H1 (cell line): ENCODE data around the gene PRDM2. TPM values are rescaled to one million over a fixed set of nuclear protein-coding genes. Genes with fewer than 3 reads are reported as not detected.
A peak's percentile ranks its signal among the peaks of the same experiment; 100 is the strongest.

Source experiments
- CTCF ChIA-PET: fragments of 300-600 bp; sonication (Branson Sonifier 250); formaldehyde crosslinking; loops from one replicate; lab custom pipeline; 2021; ENCODE audit not compliant: partially characterized antibody; lab: Charles Lee
- POLR2A ChIA-PET: fragments of 300-600 bp; sonication (Branson Sonifier 250); formaldehyde crosslinking; loops from one replicate; lab custom pipeline; 2021; ENCODE audit warnings: inconsistent platforms; ENCODE audit not compliant: partially characterized antibody; lab: Charles Lee
- DNase-seq, 2 experiments: peaks; one replicate each; pipeline versions ENCODE4 v3.0.0 to v3.0.0-alpha.2; 2010 to 2022; ENCODE audit warnings: low spot score in 2 of 2, low read depth in 1 of 2, mixed read lengths in 1 of 2
- FAIRE-seq: peaks from 2 replicates; lab custom pipeline; 2011; peaks lifted over from hg19 to GRCh38; lab: Jason Lieb, UNC
- H2AFZ ChIP-seq: 2 replicates; pipeline ENCODE4 v1.8.1; 2012; ENCODE audit warnings: low read length, inconsistent platforms
- H2AK5ac ChIP-seq: 2 replicates; pipeline ENCODE4 v1.6.1; 2013; ENCODE audit warnings: low read depth, low read length
- H2BK120ac ChIP-seq: replicated peaks from 2 replicates; pipeline ENCODE3; 2013; ENCODE audit warnings: low read depth, low read length, inconsistent platforms
- H2BK12ac ChIP-seq: 2 replicates; pipeline ENCODE4 v1.6.1; 2013; ENCODE audit warnings: low read depth, low read length
- H2BK15ac ChIP-seq: 2 replicates; pipeline ENCODE4 v1.6.1; 2013; ENCODE audit warnings: low read length
- H2BK20ac ChIP-seq: 2 replicates; pipeline ENCODE4 v1.6.1; 2013; ENCODE audit warnings: low read length
- H2BK5ac ChIP-seq: 2 replicates; pipeline ENCODE4 v1.6.1; 2013; ENCODE audit warnings: low read depth, low read length
- H3K14ac ChIP-seq: 2 replicates; pipeline ENCODE4 v1.6.1; 2013; ENCODE audit warnings: inconsistent platforms; ENCODE audit not compliant: insufficient read length
- H3K18ac ChIP-seq: 2 replicates; pipeline ENCODE4 v1.6.1; 2013; ENCODE audit warnings: low read length; ENCODE audit errors: extremely low read depth
- H3K23ac ChIP-seq: 2 replicates; pipeline ENCODE4 v1.6.1; 2013; ENCODE audit warnings: inconsistent platforms; ENCODE audit not compliant: insufficient read length
- H3K23me2 ChIP-seq: 2 replicates; pipeline ENCODE4 v1.6.1; 2013; ENCODE audit warnings: low read depth, low read length
- H3K27ac ChIP-seq: 2 replicates; pipeline ENCODE4 v1.6.1; 2011; ENCODE audit warnings: low read depth, low read length, inconsistent platforms
- H3K27me3 ChIP-seq, 4 experiments: replicated peaks in 1 of 4; 1 replicate in 1 of 4; 2 replicates in 3 of 4; pipeline versions ENCODE4 v1.6.1 to v1.8.1; 2011 to 2013; ENCODE audit warnings: low read length in 3 of 4, mild to moderate bottlenecking in 3 of 4, inconsistent platforms in 2 of 4, mixed read lengths in 2 of 4, moderate library complexity in 1 of 4; ENCODE audit not compliant: control insufficient read depth in 3 of 4, insufficient read depth in 3 of 4; ENCODE audit errors: extremely low read depth in 1 of 4
- H3K36me3 ChIP-seq, 4 experiments: 2 replicates each; pipeline versions ENCODE4 v1.6.1 to v1.8.1; 2011 to 2013; ENCODE audit warnings: mild to moderate bottlenecking in 4 of 4, low read length in 3 of 4, moderate library complexity in 2 of 4, control low read depth in 1 of 4, inconsistent platforms in 1 of 4; ENCODE audit not compliant: insufficient read depth in 4 of 4, control insufficient read depth in 2 of 4
- H3K4ac ChIP-seq: replicated peaks from 2 replicates; pipeline ENCODE3; 2013; ENCODE audit warnings: low read length, low read depth, mixed read lengths, inconsistent platforms; ENCODE audit not compliant: insufficient read length
- H3K4me1 ChIP-seq, 4 experiments: replicated peaks in 1 of 4; 1 replicate in 1 of 4; 2 replicates in 3 of 4; pipeline versions ENCODE4 v1.6.1 to v1.8.1; 2011 to 2013; ENCODE audit warnings: low read length in 3 of 4, inconsistent platforms in 2 of 4, mixed read lengths in 1 of 4; ENCODE audit not compliant: insufficient read depth in 4 of 4, control insufficient read depth in 3 of 4
- H3K4me2 ChIP-seq, 2 experiments: 2 replicates each; pipeline versions ENCODE4 v1.6.1 to v1.8.1; 2011 to 2013; ENCODE audit warnings: low read depth in 2 of 2, low read length in 2 of 2, control low read depth in 1 of 2, inconsistent platforms in 1 of 2, mild to moderate bottlenecking in 1 of 2; ENCODE audit not compliant: insufficient read depth in 1 of 2
- H3K4me3 ChIP-seq, 4 experiments: fragments of 200-600, 300-600 bp in 1 of 4; sonication (generic), shearing (Covaris generic), sonication (Bioruptor Twin) in 1 of 4; 2 replicates each; pipeline versions ENCODE4 v1.5.1 to v1.8.1; 2011 to 2016; ENCODE audit warnings: low read length in 4 of 4, low read depth in 3 of 4, control low read depth in 2 of 4, inconsistent platforms in 2 of 4, mild to moderate bottlenecking in 2 of 4, mixed read lengths in 1 of 4, moderate library complexity in 1 of 4; ENCODE audit not compliant: insufficient read depth in 2 of 4; ENCODE audit errors: extremely low read depth in 1 of 4
- H3K56ac ChIP-seq: replicated peaks from 2 replicates; pipeline ENCODE3; 2013; ENCODE audit warnings: low read depth, mild to moderate bottlenecking, mixed read lengths, low read length, inconsistent platforms; ENCODE audit not compliant: insufficient read length
- H3K79me1 ChIP-seq: 2 replicates; pipeline ENCODE4 v1.6.1; 2013; ENCODE audit warnings: low read depth, low read length, control low read depth
- H3K79me2 ChIP-seq, 2 experiments: 2 replicates each; pipeline versions ENCODE4 v1.6.1 to v1.8.1; 2012 to 2013; ENCODE audit warnings: low read length in 2 of 2, mild to moderate bottlenecking in 2 of 2, inconsistent platforms in 1 of 2; ENCODE audit not compliant: insufficient read depth in 2 of 2, control insufficient read depth in 1 of 2
- H3K9ac ChIP-seq, 4 experiments: replicated peaks in 1 of 4; 1 replicate in 1 of 4; 2 replicates in 3 of 4; pipeline versions ENCODE4 v1.6.1 to v1.8.1; 2011 to 2013; ENCODE audit warnings: low read depth in 3 of 4, low read length in 3 of 4, control low read depth in 2 of 4, mild to moderate bottlenecking in 2 of 4, moderate library complexity in 2 of 4, inconsistent platforms in 1 of 4; ENCODE audit errors: extremely low read depth in 1 of 4
- H3K9me3 ChIP-seq, 2 experiments: 2 replicates each; pipeline versions ENCODE4 v1.6.1 to v1.8.1; 2012 to 2013; ENCODE audit warnings: mild to moderate bottlenecking in 2 of 2, moderate library complexity in 2 of 2, control low read depth in 1 of 2, inconsistent platforms in 1 of 2, low read depth in 1 of 2, low read length in 1 of 2, mixed read lengths in 1 of 2; ENCODE audit not compliant: insufficient read depth in 2 of 2
- H4K20me1 ChIP-seq, 2 experiments: replicated peaks in 1 of 2; 2 replicates each; pipeline versions ENCODE3 to v1.8.1; 2011 to 2013; ENCODE audit warnings: inconsistent platforms in 2 of 2, low read length in 2 of 2, mild to moderate bottlenecking in 1 of 2; ENCODE audit not compliant: insufficient read depth in 2 of 2, control insufficient read depth in 1 of 2
- H4K5ac ChIP-seq: 2 replicates; pipeline ENCODE4 v1.6.1; 2013; ENCODE audit warnings: low read length, low read depth, mixed read lengths, inconsistent platforms; ENCODE audit not compliant: insufficient read length
- H4K8ac ChIP-seq: 2 replicates; pipeline ENCODE4 v1.8.0; 2013; ENCODE audit warnings: mild to moderate bottlenecking, moderate library complexity, low read length, inconsistent platforms; ENCODE audit not compliant: insufficient read depth; ENCODE audit errors: extremely low read depth
- H4K91ac ChIP-seq: replicated peaks from 2 replicates; pipeline ENCODE3; 2013; ENCODE audit warnings: low read length, mixed read lengths, inconsistent platforms; ENCODE audit not compliant: insufficient read length
- BCL11A ChIP-seq, 2 experiments: IDR thresholded peaks; one replicate each; pipeline ENCODE4 v1.6.1; 2011; ENCODE audit warnings: low read depth in 2 of 2, low read length in 2 of 2, mild to moderate bottlenecking in 2 of 2
- CTCF ChIP-seq, 3 experiments: IDR thresholded peaks; 1 replicate in 2 of 3; 2 replicates in 1 of 3; pipeline versions ENCODE4 v1.5.1 to v1.6.1; 2011; ENCODE audit warnings: low read length in 3 of 3, mild to moderate bottlenecking in 3 of 3, inconsistent platforms in 2 of 3, low read depth in 1 of 3, moderate library complexity in 1 of 3; ENCODE audit not compliant: insufficient read depth in 1 of 3; ENCODE audit errors: control extremely low read depth in 1 of 3
- HDAC6 ChIP-seq: IDR thresholded peaks from one replicate; pipeline ENCODE4 v1.7.1; 2012; ENCODE audit warnings: low read depth, mild to moderate bottlenecking, inconsistent platforms, low read length, moderate library complexity
- KDM4A ChIP-seq: IDR thresholded peaks from one replicate; pipeline ENCODE4 v1.7.1; 2012; ENCODE audit warnings: low read depth, mild to moderate bottlenecking, moderate library complexity, low read length, inconsistent platforms; ENCODE audit not compliant: severe bottlenecking
- RAD21 ChIP-seq, 2 experiments: IDR thresholded peaks in 1 of 2; conservative IDR thresholded peaks in 1 of 2; 2 replicates each; pipeline ENCODE4 v1.6.1; 2011; ENCODE audit warnings: low read depth in 2 of 2, low read length in 2 of 2, improper control_type of control experiment in 1 of 2, inconsistent platforms in 1 of 2, mild to moderate bottlenecking in 1 of 2, moderate library complexity in 1 of 2
- WGBS, 2 experiments: shearing (Covaris generic) in 1 of 2; methylation state at CpG; one replicate each; pipeline versions ENCODE4 v1.1.6 to v1.1.7; 2013 to 2015; ENCODE audit warnings: low lambda C conversion rate in 2 of 2, mixed read lengths in 2 of 2, inconsistent platforms in 1 of 2, low coverage in 1 of 2, missing lambda C conversion rate in 1 of 2; ENCODE audit not compliant: insufficient replicate concordance in 2 of 2, insufficient coverage in 1 of 2, insufficient read length in 1 of 2; ENCODE audit errors: extremely low coverage in 1 of 2, missing lambda C conversion rate in 1 of 2; 5-methylcytosine and 5-hydroxymethylcytosine counted together
- polyA plus RNA-seq, 7 experiments: library from polyadenylated mRNA; depleted of rRNA in 3 of 7; stranded (reverse) in 5 of 7; unstranded in 2 of 7; fragments of >200 nt in 5 of 7; fragments of 200-250 nt in 2 of 7; gene quantifications; 1 replicate in 5 of 7; 2 replicates in 1 of 7; 4 replicates in 1 of 7; pipeline versions ENCODE4 v1.2.1 to v1.2.3, GENCODE V29; 2011 to 2013; ENCODE audit warnings: missing spikeins in 2 of 7, mixed read lengths in 2 of 7
- total RNA-seq: library from RNA; stranded (reverse); fragmentation: NEBNext Ultra II Directional; extraction: Animal tissue kit (Norgen Biotek cat#: 25700); gene quantifications from 2 replicates; pipeline ENCODE4 v1.2.1, GENCODE V29; 2021

The PRDM2 gene
- total and polyA plus RNA-seq, 2 of the 8 experiments (the other 6 are each of a cell fraction or from before 2014, with no cell fraction given): 5.8 to 21.2 TPM

GRCh38 chr1:13725714-13726175 is 25.8 kb downstream of the PRDM2 start:
- Histone ChIP-seq H2BK20ac (no peak overlapping the region), H3K14ac (no peak overlapping the region), H3K79me1 (no peaks in the 10 kb centered on the region; the same call in 1 of the 2 replicates), H2BK12ac (no peak overlapping the region), H3K79me2 (peaks cover 0 to 3% of the 10 kb centered on the region in 2 experiments; a peak in 1 of 4 replicates), H3K36me3 (no peaks in the 10 kb centered on the region), H3K18ac (no peak overlapping the region), H2BK15ac (no peak overlapping the region), H3K23ac (no peak overlapping the region), H3K4me1 (peaks cover 0 to 8% (median under 1%) of the 10 kb centered on the region in 4 experiments; a peak in 1 of 7 replicates), H3K4me3 (no peak overlapping the region), H3K56ac (no peak overlapping the region), H4K91ac (no peak overlapping the region), H2BK120ac (no peak overlapping the region), H4K5ac (no peak overlapping the region), H2BK5ac (no peak overlapping the region), H3K9me3 (no peaks in the 10 kb centered on the region), H2AFZ (no peak overlapping the region), H3K27ac (no peak overlapping the region), H3K27me3 (peaks cover 32 to 61% (median 47%) of the 10 kb centered on the region in 4 experiments), H4K8ac (no peak overlapping the region), H3K23me2 (no peaks in the 10 kb centered on the region), H3K9ac (no peak overlapping the region), H4K20me1 (peaks cover 40 to 50% of the 10 kb centered on the region in 2 experiments), H3K4ac (no peak overlapping the region), H3K4me2 (no peak overlapping the region), H2AK5ac (no peak overlapping the region)
- no peak for TF ChIP-seq KDM4A
- peak; percentile 45 to 50; a peak in 3 of 4 replicates for TF ChIP-seq RAD21 (IDR thresholded peaks at IDR 0.05 in 1 of 2, conservative IDR thresholded peaks at IDR 0.05 in 1 of 2; ENCODE audit: low read depth in 2 of 2, low read length in 2 of 2)
- TF ChIP-seq BCL11A (IDR thresholded peaks at IDR 0.05; ENCODE audit: low read depth in 2 of 2, low read length in 2 of 2): no peak
- peak in 2 of 3 experiments; percentile 28 to 41; a peak in 2 of 4 replicates for TF ChIP-seq CTCF (IDR thresholded peaks at IDR 0.05; ENCODE audit: control extremely low read depth in 1 of 3, insufficient read depth in 1 of 3, low read depth in 1 of 3, low read length in 3 of 3)
- TF ChIP-seq HDAC6: no peak
- FAIRE-seq (peak; percentile 52), DNase-seq (no peak)
- POLR2A ChIA-PET: interaction anchor here (0.9 kb wide), 1 partner anchor 9 kb away, joined by 3 read pairs; no protein-coding TSS in a partner anchor
- CTCF ChIA-PET: interaction anchor here (0.8 to 2.8 kb wide), 15 partner anchors 9 to 209 kb away, joined by 3 to 27 read pairs (median 4); no protein-coding TSS in a partner anchor
- 69% methylated on average over 4 of the region's 4 CpGs; no CpG with 5 or more reads in 1 of the 2 experiments for WGBS, 2 experiments
